K562 (cell line): Measurements from ENCODE around the gene KCNH8.

ENCODE experiments used
- CBFB ChIP-seq: sonication (generic); formaldehyde crosslinking; IDR thresholded peaks from 2 replicates; pipeline ENCODE4 v1.4.0; 2020; ENCODE audit warnings: mild to moderate bottlenecking, missing genetic modification reagents
- NCOA2 ChIP-seq, 2 experiments: fragments of 450-650 bp; IDR thresholded peaks; 2 replicates each; pipeline ENCODE4 v1.6.1; 2018; ENCODE audit warnings: mild to moderate bottlenecking in 2 of 2, moderate library complexity in 1 of 2; ENCODE audit not compliant: partially characterized antibody in 2 of 2
- TF ChIP-seq, protein P1 (sequence below): sonication (generic); formaldehyde crosslinking; IDR thresholded peaks from 2 replicates; pipeline ENCODE4 v1.8.0; 2022; ENCODE audit warnings: mild to moderate bottlenecking, missing genetic modification reagents
- TF ChIP-seq, protein P2 (sequence below): sonication (generic); formaldehyde crosslinking; IDR thresholded peaks from 2 replicates; pipeline ENCODE4 v1.8.0; 2022; ENCODE audit warnings: missing genetic modification reagents, mild to moderate bottlenecking, borderline replicate concordance
- TF ChIP-seq, protein P3 (sequence below): sonication (generic); formaldehyde crosslinking; IDR thresholded peaks from 2 replicates; pipeline ENCODE4 v1.9.0; 2022; ENCODE audit warnings: mild to moderate bottlenecking, missing genetic modification reagents
- TF ChIP-seq, protein P4 (sequence below), 3 experiments: IDR thresholded peaks in 2 of 3; conservative IDR thresholded peaks in 1 of 3; 2 replicates each; pipeline ENCODE4 v1.5.1; 2011 to 2012; ENCODE audit warnings: low read length in 3 of 3, mild to moderate bottlenecking in 3 of 3, control low read depth in 2 of 3, improper control_type of control experiment in 1 of 3, inconsistent platforms in 1 of 3, low read depth in 1 of 3, mixed read lengths in 1 of 3, moderate library complexity in 1 of 3; ENCODE audit not compliant: insufficient read depth in 2 of 3

DNA sequence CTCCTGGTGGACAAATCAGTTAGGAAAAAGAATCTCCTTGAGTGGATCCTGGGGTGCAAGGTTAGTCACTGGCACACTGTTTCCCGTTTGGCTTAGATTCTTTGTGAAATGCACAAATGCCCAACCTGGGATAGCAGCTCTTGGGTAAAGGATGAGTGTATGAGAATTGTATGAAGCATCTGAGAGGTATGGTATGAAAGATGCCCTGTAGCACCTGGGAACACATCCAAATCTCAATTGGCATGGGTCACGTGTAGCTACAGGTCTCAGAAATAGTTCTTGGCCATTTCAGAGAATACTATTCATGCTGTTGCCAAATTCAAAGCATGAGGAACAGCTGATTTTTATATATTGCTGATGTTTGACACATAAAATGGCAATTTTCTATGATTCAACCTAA lies 84.3 kb downstream of the KCNH8 start:
- TF ChIP-seq, protein P1, sequence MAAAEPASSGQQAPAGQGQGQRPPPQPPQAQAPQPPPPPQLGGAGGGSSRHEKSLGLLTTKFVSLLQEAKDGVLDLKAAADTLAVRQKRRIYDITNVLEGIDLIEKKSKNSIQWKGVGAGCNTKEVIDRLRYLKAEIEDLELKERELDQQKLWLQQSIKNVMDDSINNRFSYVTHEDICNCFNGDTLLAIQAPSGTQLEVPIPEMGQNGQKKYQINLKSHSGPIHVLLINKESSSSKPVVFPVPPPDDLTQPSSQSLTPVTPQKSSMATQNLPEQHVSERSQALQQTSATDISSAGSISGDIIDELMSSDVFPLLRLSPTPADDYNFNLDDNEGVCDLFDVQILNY (CRISPR knock-in tag): no peak
- TF ChIP-seq NCOA2 (IDR thresholded peaks at IDR 0.05; ENCODE audit: partially characterized antibody in 2 of 2): no peak
- TF ChIP-seq, protein P2, sequence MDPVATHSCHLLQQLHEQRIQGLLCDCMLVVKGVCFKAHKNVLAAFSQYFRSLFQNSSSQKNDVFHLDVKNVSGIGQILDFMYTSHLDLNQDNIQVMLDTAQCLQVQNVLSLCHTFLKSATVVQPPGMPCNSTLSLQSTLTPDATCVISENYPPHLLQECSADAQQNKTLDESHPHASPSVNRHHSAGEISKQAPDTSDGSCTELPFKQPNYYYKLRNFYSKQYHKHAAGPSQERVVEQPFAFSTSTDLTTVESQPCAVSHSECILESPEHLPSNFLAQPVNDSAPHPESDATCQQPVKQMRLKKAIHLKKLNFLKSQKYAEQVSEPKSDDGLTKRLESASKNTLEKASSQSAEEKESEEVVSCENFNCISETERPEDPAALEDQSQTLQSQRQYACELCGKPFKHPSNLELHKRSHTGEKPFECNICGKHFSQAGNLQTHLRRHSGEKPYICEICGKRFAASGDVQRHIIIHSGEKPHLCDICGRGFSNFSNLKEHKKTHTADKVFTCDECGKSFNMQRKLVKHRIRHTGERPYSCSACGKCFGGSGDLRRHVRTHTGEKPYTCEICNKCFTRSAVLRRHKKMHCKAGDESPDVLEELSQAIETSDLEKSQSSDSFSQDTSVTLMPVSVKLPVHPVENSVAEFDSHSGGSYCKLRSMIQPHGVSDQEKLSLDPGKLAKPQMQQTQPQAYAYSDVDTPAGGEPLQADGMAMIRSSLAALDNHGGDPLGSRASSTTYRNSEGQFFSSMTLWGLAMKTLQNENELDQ (CRISPR knock-in tag): no peak
- TF ChIP-seq, protein P3, sequence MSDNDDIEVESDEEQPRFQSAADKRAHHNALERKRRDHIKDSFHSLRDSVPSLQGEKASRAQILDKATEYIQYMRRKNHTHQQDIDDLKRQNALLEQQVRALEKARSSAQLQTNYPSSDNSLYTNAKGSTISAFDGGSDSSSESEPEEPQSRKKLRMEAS (CRISPR knock-in tag): no peak
- TF ChIP-seq, protein P4, sequence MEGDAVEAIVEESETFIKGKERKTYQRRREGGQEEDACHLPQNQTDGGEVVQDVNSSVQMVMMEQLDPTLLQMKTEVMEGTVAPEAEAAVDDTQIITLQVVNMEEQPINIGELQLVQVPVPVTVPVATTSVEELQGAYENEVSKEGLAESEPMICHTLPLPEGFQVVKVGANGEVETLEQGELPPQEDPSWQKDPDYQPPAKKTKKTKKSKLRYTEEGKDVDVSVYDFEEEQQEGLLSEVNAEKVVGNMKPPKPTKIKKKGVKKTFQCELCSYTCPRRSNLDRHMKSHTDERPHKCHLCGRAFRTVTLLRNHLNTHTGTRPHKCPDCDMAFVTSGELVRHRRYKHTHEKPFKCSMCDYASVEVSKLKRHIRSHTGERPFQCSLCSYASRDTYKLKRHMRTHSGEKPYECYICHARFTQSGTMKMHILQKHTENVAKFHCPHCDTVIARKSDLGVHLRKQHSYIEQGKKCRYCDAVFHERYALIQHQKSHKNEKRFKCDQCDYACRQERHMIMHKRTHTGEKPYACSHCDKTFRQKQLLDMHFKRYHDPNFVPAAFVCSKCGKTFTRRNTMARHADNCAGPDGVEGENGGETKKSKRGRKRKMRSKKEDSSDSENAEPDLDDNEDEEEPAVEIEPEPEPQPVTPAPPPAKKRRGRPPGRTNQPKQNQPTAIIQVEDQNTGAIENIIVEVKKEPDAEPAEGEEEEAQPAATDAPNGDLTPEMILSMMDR (IDR thresholded peaks at IDR 0.05 in 2 of 3, conservative IDR thresholded peaks at IDR 0.05 in 1 of 3; ENCODE audit: insufficient read depth in 2 of 3, low read depth in 1 of 3, low read length in 3 of 3): no peak
- no peak for TF ChIP-seq CBFB (CRISPR knock-in tag)
